Measurements from ENCODE around the gene CLGN. TPM values are rescaled to one million over a fixed set of nuclear protein-coding genes. Genes with fewer than 3 reads are reported as not detected.

Gene CLGN
- total RNA-seq, result 26.7 and 32.4 TPM in 2 replicates

GRCh38 chr4:140427106-140427918 lies at the start of gene CLGN:
Gene CLGN (minus strand): TSS chr4:140427648. CDS start chr4:140413078, 14,570 bp downstream.

GRCh38 chr4:140373328-140374129 lies 53.9 kb downstream of the CLGN start, which contains the start of gene SCOC:
Gene SCOC (plus strand): TSS chr4:140373646. CDS start chr4:140379171, 5,525 bp downstream.

Other genes starting within 250 kb of the CLGN start
- gene SCOC, start 54.0 kb downstream of the CLGN start, total RNA-seq, result 82.2 and 86.5 TPM in 2 replicates
- gene MGAT4D, start 70.6 kb upstream of the CLGN start, total RNA-seq, result not detected in 2 replicates
- 18.8 and 29.6 TPM in 2 replicates for gene ELMOD2, start 96.5 kb upstream of the CLGN start, total RNA-seq
- gene UCP1, start 141.3 kb upstream of the CLGN start, total RNA-seq, result not detected in 2 replicates

Measured in nasal cavity respiratory epithelium epithelial cell of viscerocranial mucosa (primary cell).